GM12878 (cell line): Measurements from ENCODE around the gene PPP1R14D. TPM values are rescaled to one million over a fixed set of nuclear protein-coding genes. Genes with fewer than 3 reads are reported as not detected.

Experiments used
- BMI1 ChIP-seq: fragments of 450-650 bp; IDR thresholded peaks from 2 replicates; pipeline ENCODE4 v1.6.1; 2016; ENCODE audit warnings: mild to moderate bottlenecking, moderate library complexity, borderline replicate concordance
- CHD2 ChIP-seq: IDR thresholded peaks from 2 replicates; pipeline ENCODE4 v1.6.1; 2011; ENCODE audit warnings: low read depth, low read length, improper control_type of control experiment, borderline replicate concordance
- CREM ChIP-seq: IDR thresholded peaks from 2 replicates; pipeline ENCODE4 v1.6.1; 2014; ENCODE audit warnings: antibody characterized with exemption, low read depth
- ETV6 ChIP-seq, 2 experiments: fragments of 450-650 bp in 1 of 2; IDR thresholded peaks in 1 of 2; conservative IDR thresholded peaks in 1 of 2; 2 replicates each; pipeline ENCODE4 v1.6.1; 2014; ENCODE audit warnings: antibody characterized with exemption in 1 of 2, borderline replicate concordance in 1 of 2, low read depth in 1 of 2, mild to moderate bottlenecking in 1 of 2, moderate library complexity in 1 of 2
- EZH2 ChIP-seq: IDR thresholded peaks from 2 replicates; pipeline ENCODE4 v1.6.1; 2012; ENCODE audit warnings: low read depth, mild to moderate bottlenecking, control low read depth, inconsistent platforms, low read length, borderline replicate concordance; ENCODE audit not compliant: control insufficient read depth
- FOXK2 ChIP-seq: fragments of 450-650 bp; IDR thresholded peaks from 2 replicates; pipeline ENCODE4 v1.6.1; 2017; ENCODE audit warnings: mild to moderate bottlenecking, moderate library complexity
- GABPA ChIP-seq: IDR thresholded peaks from 2 replicates; pipeline ENCODE4 v1.6.1; 2014; ENCODE audit warnings: antibody characterized with exemption, low read depth, mild to moderate bottlenecking, inconsistent platforms
- KDM1A ChIP-seq: fragments of 200-600 bp; sonication (generic); IDR thresholded peaks from 2 replicates; pipeline ENCODE4 v1.6.1; 2016; ENCODE audit warnings: borderline replicate concordance
- NR2C1 ChIP-seq: fragments of 450-650 bp; IDR thresholded peaks from 2 replicates; pipeline ENCODE4 v1.6.1; 2017; ENCODE audit warnings: antibody characterized with exemption, mild to moderate bottlenecking, moderate library complexity
- NR2F1 ChIP-seq: fragments of 450-650 bp; conservative IDR thresholded peaks from 2 replicates; pipeline ENCODE4 v1.6.1; 2017; ENCODE audit warnings: mild to moderate bottlenecking
- PML ChIP-seq: IDR thresholded peaks from 2 replicates; pipeline ENCODE4 v1.6.1; 2012; ENCODE audit warnings: low read length, inconsistent platforms
- POLR2AphosphoS2 ChIP-seq: IDR thresholded peaks from 2 replicates; pipeline ENCODE4 v1.6.1; 2011; ENCODE audit warnings: low read depth, mild to moderate bottlenecking, low read length, improper control_type of control experiment, moderate library complexity
- RAD51 ChIP-seq: fragments of 450-650 bp; IDR thresholded peaks from 2 replicates; pipeline ENCODE4 v1.6.1; 2016; ENCODE audit warnings: moderate library complexity, mild to moderate bottlenecking, inconsistent platforms
- RB1 ChIP-seq: fragments of 450-650 bp; formaldehyde crosslinking; IDR thresholded peaks from 2 replicates; pipeline ENCODE4 v1.6.1; 2017; ENCODE audit warnings: mild to moderate bottlenecking, borderline replicate concordance
- RUNX3 ChIP-seq: IDR thresholded peaks from 2 replicates; pipeline ENCODE4 v1.6.1; 2012; ENCODE audit warnings: low read length, inconsistent platforms
- SREBF2 ChIP-seq: IDR thresholded peaks from 2 replicates; pipeline ENCODE4 v1.6.1; 2012; ENCODE audit warnings: mild to moderate bottlenecking, low read length
- STAT1 ChIP-seq: fragments of 450-650 bp; conservative IDR thresholded peaks from 2 replicates; pipeline ENCODE4 v1.6.1; 2014; ENCODE audit warnings: antibody characterized with exemption, mild to moderate bottlenecking
- SUZ12 ChIP-seq: fragments of 200-600 bp; sonication (generic); IDR thresholded peaks from one replicate; pipeline ENCODE4 v1.6.1; 2018; ENCODE audit warnings: antibody characterized with exemption, mild to moderate bottlenecking; ENCODE audit not compliant: unreplicated experiment
- TCF12 ChIP-seq: IDR thresholded peaks from 2 replicates; pipeline ENCODE4 v1.6.1; 2011; ENCODE audit warnings: low read depth, mild to moderate bottlenecking, low read length
- WRNIP1 ChIP-seq: IDR thresholded peaks from 2 replicates; pipeline ENCODE4 v1.6.1; 2011; ENCODE audit warnings: low read depth, low read length, improper control_type of control experiment, borderline replicate concordance
- YY1 ChIP-seq: IDR thresholded peaks from 2 replicates; pipeline ENCODE4 v1.6.1; 2011; ENCODE audit warnings: low read depth, mild to moderate bottlenecking, low read length
- polyA plus RNA-seq, 11 experiments: library from polyadenylated mRNA; depleted of rRNA in 4 of 11; unstranded in 6 of 11; stranded (reverse) in 5 of 11; fragments of >200 nt; fragmentation: Nextera tagmentation in 4 of 11; fragmentation: Illumina TruSeq in 1 of 11; extraction: Ambion mirVana in 4 of 11; extraction: Trizol in 1 of 11; gene quantifications; 1 replicate in 1 of 11; 2 replicates in 10 of 11; pipeline versions ENCODE4 v1.2.1 to v1.2.3, GENCODE V29; 2011 to 2016; ENCODE audit warnings: inconsistent platforms in 2 of 11, missing spikeins in 2 of 11, low read depth in 1 of 11
- total RNA-seq, 4 experiments: library from RNA; depleted of rRNA in 3 of 4; stranded (reverse); fragments of >200 nt in 3 of 4; fragmentation: Illumina TruSeq in 1 of 4; extraction: Trizol in 1 of 4; gene quantifications; 2 replicates each; pipeline versions ENCODE4 v1.2.1 to v1.2.3, GENCODE V29; 2013 to 2021
- TF ChIP-seq, protein P1 (sequence below): fragments of 450-650 bp; IDR thresholded peaks from 2 replicates; pipeline ENCODE4 v1.6.1; 2017; ENCODE audit warnings: mild to moderate bottlenecking, moderate library complexity
- TF ChIP-seq, protein P2 (sequence below): IDR thresholded peaks from 2 replicates; pipeline ENCODE4 v1.6.1; 2011; ENCODE audit warnings: borderline replicate concordance, low read depth, mild to moderate bottlenecking, moderate library complexity, mixed read lengths, low read length; ENCODE audit not compliant: insufficient read depth; ENCODE audit errors: extremely low read length
- TF ChIP-seq, protein P3 (sequence below): fragments of 450-650 bp; IDR thresholded peaks from 2 replicates; pipeline ENCODE4 v1.6.1; 2016; ENCODE audit warnings: mild to moderate bottlenecking

Gene PPP1R14D
- total and polyA plus RNA-seq, 10 of the 15 experiments (the other 5 are each of a cell fraction or from before 2014, with no cell fraction given), result 0.10 TPM; not detected in 9

DNA sequence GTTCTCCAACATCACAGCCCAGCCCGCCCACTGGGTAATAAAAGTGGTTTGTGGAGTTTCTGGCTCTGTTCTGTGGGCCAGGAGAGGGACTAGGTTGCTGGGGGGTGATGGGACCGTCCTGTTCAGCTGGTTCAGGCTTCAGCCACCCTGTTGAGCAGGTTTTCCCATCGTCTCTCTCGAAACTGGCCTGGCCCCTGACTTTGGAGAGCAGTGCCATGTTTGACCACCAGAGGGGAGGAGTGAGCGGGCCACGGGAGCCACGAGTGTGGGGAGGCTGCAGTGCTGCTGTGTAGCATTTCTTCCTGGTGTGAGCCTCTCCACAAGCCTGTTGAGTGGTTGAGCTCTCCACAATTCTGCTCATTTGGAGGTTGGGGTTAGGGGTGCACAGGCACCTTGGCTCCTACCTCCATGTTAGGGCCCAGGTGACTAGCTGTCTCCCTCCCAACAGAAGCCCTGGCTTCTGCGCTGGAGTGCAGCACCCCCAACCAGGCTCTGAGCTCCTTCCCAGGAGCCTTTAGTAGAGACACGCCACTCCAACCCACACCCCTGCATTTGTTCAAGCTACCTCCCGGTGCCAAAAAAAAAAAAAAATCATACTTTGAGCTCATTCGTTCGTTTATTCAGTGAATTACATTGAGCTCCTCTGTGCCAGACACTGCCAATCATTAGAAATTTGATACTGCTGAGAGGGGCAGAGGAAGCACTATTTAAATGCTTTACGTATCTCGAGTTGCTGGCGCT, 29.3 kb upstream of the PPP1R14D start (continued):
- TF ChIP-seq, protein P1, sequence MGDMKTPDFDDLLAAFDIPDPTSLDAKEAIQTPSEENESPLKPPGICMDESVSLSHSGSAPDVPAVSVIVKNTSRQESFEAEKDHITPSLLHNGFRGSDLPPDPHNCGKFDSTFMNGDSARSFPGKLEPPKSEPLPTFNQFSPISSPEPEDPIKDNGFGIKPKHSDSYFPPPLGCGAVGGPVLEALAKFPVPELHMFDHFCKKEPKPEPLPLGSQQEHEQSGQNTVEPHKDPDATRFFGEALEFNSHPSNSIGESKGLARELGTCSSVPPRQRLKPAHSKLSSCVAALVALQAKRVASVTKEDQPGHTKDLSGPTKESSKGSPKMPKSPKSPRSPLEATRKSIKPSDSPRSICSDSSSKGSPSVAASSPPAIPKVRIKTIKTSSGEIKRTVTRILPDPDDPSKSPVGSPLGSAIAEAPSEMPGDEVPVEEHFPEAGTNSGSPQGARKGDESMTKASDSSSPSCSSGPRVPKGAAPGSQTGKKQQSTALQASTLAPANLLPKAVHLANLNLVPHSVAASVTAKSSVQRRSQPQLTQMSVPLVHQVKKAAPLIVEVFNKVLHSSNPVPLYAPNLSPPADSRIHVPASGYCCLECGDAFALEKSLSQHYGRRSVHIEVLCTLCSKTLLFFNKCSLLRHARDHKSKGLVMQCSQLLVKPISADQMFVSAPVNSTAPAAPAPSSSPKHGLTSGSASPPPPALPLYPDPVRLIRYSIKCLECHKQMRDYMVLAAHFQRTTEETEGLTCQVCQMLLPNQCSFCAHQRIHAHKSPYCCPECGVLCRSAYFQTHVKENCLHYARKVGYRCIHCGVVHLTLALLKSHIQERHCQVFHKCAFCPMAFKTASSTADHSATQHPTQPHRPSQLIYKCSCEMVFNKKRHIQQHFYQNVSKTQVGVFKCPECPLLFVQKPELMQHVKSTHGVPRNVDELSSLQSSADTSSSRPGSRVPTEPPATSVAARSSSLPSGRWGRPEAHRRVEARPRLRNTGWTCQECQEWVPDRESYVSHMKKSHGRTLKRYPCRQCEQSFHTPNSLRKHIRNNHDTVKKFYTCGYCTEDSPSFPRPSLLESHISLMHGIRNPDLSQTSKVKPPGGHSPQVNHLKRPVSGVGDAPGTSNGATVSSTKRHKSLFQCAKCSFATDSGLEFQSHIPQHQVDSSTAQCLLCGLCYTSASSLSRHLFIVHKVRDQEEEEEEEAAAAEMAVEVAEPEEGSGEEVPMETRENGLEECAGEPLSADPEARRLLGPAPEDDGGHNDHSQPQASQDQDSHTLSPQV, result 0 out of 2 replicates have a peak, but pooled peaks have one; percentile 25
- TF ChIP-seq NR2F1 (no peak), CREM (no peak), RAD51 (no peak), TCF12 (no peak), BMI1 (no peak), STAT1 (no peak), YY1 (peak; percentile 86; the same call in 1 of the 2 replicates), ETV6 (conservative IDR thresholded peaks at IDR 0.05 in 1 of 2, IDR thresholded peaks at IDR 0.05 in 1 of 2; ENCODE audit: borderline replicate concordance in 1 of 2, low read depth in 1 of 2) (no peak), CHD2 (no peak), PML (no peak), FOXK2 (no peak), EZH2 (no peak), KDM1A (no peak), NR2C1 (no peak), SREBF2 (no peak), GABPA (no peak), SUZ12 (no peak), POLR2AphosphoS2 (no peak), RB1 (peak; percentile 77), WRNIP1 (no peak), RUNX3 (no peak)
- TF ChIP-seq, protein P2, sequence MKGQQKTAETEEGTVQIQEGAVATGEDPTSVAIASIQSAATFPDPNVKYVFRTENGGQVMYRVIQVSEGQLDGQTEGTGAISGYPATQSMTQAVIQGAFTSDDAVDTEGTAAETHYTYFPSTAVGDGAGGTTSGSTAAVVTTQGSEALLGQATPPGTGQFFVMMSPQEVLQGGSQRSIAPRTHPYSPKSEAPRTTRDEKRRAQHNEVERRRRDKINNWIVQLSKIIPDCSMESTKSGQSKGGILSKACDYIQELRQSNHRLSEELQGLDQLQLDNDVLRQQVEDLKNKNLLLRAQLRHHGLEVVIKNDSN, result no peak
- TF ChIP-seq, protein P3, sequence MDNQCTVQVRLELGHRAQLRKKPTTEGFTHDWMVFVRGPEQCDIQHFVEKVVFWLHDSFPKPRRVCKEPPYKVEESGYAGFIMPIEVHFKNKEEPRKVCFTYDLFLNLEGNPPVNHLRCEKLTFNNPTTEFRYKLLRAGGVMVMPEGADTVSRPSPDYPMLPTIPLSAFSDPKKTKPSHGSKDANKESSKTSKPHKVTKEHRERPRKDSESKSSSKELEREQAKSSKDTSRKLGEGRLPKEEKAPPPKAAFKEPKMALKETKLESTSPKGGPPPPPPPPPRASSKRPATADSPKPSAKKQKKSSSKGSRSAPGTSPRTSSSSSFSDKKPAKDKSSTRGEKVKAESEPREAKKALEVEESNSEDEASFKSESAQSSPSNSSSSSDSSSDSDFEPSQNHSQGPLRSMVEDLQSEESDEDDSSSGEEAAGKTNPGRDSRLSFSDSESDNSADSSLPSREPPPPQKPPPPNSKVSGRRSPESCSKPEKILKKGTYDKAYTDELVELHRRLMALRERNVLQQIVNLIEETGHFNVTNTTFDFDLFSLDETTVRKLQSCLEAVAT, result no peak
